GM12891 (cell line): Measurements from ENCODE around the gene LDLRAD3.

Experiments
- POLR2A ChIP-seq: IDR thresholded peaks from 2 replicates; pipeline ENCODE4 v1.6.1; 2011; ENCODE audit warnings: low read depth, low read length, control low read depth
- POLR2AphosphoS5 ChIP-seq: IDR thresholded peaks from 2 replicates; pipeline ENCODE4 v1.6.1; 2011; ENCODE audit warnings: low read depth, low read length, control low read depth
- POU2F2 ChIP-seq: IDR thresholded peaks from 2 replicates; pipeline ENCODE4 v1.6.1; 2011; ENCODE audit warnings: low read depth, mild to moderate bottlenecking, control low read depth, low read length, moderate library complexity
- SPI1 ChIP-seq: IDR thresholded peaks from 2 replicates; pipeline ENCODE4 v1.6.1; 2011; ENCODE audit warnings: low read depth, low read length, control low read depth
- TAF1 ChIP-seq: IDR thresholded peaks from 2 replicates; pipeline ENCODE4 v1.6.1; 2011; ENCODE audit warnings: low read depth, low read length, control low read depth

DNA sequence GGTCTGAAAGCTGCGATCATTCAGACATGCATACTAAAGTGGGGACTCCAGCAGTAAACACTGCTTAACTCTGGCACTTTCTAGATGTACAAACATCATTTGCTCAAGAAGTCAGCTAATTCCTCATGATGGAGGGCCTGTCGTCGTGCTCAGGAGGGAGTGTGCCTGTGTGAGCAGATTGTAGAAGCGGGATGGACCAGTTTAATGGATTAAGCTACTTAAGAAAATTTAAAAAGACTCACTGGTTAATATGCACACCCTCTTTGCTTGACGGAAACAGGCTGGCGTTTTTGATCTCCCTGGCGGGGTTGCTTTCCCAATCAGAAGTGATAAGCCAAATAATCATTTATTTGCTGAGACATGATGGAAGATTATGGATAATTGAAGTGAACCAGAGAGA is 79.0 kb downstream of the LDLRAD3 start:
- TF ChIP-seq TAF1 (no peak), POLR2AphosphoS5 (no peak), POLR2A (no peak), SPI1 (no peak), POU2F2 (no peak)
